GM23338 (cell line): Measurements from ENCODE around the gene GIGYF2. TPM values are rescaled to one million over a fixed set of nuclear protein-coding genes. Genes with fewer than 3 reads are reported as not detected.

Experiments used
- EZH2 ChIP-seq: fragments of 200-600 bp; sonication (generic); IDR thresholded peaks from one replicate; pipeline ENCODE4 v1.8.0; 2017; ENCODE audit warnings: antibody characterized with exemption, mild to moderate bottlenecking, low read depth; ENCODE audit not compliant: unreplicated experiment
- REST ChIP-seq: IDR thresholded peaks from one replicate; pipeline ENCODE4 v1.6.1; 2018; ENCODE audit warnings: antibody characterized with exemption; ENCODE audit not compliant: unreplicated experiment
- ZNF331 ChIP-seq: fragments of 250-450 bp; sonication (Bioruptor Pico); IDR thresholded peaks from 2 replicates; pipeline ENCODE4 v1.5.0; 2020; ENCODE audit warnings: low read depth, mild to moderate bottlenecking, moderate library complexity
- polyA plus RNA-seq: library from polyadenylated mRNA; unstranded; fragments of >200 nt; fragmentation: Nextera tagmentation; extraction: Ambion mirVana; gene quantifications from 2 replicates; pipeline ENCODE4 v1.2.1, GENCODE V29; 2016
- total RNA-seq: library from RNA; depleted of rRNA; stranded (reverse); fragments of >200 nt; shearing (Covaris generic); gene quantifications from 2 replicates; pipeline ENCODE4 v1.2.3, GENCODE V29; 2014
- TF ChIP-seq, protein P1 (sequence below): fragments of 250-450 bp; sonication (Bioruptor Pico); IDR thresholded peaks from 2 replicates; pipeline ENCODE4 v1.5.0; 2020; ENCODE audit warnings: mild to moderate bottlenecking, moderate library complexity
- TF ChIP-seq, protein P2 (sequence below): IDR thresholded peaks from 2 replicates; pipeline ENCODE4 v1.6.1; 2016; ENCODE audit warnings: antibody characterized with exemption

GIGYF2 gene
- total and polyA plus RNA-seq, 2 experiments from 2014 or later = 48.9 to 104 TPM

DNA sequence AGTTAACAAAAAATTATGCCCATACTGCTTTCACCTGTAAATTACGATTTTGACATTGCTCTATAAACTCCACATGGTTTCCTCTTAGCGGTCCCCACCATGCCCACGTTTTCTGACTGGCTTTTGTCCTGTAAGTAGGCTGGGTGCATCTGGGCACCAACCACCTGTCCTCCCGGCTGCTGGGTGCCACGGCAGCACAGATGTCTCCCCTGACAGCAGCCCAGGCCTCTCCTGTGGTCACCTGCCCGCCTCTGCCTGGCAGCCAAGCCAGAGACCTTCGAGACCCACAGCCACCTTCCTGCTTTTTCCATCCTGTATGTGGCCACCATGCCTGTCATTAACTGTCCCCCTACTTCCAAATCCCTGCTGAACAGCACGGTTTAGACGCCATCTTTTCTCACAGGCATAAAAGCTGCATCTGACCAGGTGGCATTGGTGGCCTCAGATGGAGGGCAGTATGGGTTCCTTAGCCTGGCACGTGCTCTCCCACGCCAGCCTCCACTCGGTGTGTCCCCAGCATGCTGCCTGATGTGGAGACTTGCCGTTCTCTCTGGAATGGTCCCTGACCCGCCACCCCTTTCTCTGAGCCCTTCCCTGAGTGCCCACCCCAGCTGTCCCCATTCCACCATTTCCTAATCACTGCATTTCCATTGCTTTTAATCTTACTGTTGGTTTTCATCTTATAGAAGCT, 191.9 kb downstream of the GIGYF2 start (continued):
- TF ChIP-seq, protein P1, sequence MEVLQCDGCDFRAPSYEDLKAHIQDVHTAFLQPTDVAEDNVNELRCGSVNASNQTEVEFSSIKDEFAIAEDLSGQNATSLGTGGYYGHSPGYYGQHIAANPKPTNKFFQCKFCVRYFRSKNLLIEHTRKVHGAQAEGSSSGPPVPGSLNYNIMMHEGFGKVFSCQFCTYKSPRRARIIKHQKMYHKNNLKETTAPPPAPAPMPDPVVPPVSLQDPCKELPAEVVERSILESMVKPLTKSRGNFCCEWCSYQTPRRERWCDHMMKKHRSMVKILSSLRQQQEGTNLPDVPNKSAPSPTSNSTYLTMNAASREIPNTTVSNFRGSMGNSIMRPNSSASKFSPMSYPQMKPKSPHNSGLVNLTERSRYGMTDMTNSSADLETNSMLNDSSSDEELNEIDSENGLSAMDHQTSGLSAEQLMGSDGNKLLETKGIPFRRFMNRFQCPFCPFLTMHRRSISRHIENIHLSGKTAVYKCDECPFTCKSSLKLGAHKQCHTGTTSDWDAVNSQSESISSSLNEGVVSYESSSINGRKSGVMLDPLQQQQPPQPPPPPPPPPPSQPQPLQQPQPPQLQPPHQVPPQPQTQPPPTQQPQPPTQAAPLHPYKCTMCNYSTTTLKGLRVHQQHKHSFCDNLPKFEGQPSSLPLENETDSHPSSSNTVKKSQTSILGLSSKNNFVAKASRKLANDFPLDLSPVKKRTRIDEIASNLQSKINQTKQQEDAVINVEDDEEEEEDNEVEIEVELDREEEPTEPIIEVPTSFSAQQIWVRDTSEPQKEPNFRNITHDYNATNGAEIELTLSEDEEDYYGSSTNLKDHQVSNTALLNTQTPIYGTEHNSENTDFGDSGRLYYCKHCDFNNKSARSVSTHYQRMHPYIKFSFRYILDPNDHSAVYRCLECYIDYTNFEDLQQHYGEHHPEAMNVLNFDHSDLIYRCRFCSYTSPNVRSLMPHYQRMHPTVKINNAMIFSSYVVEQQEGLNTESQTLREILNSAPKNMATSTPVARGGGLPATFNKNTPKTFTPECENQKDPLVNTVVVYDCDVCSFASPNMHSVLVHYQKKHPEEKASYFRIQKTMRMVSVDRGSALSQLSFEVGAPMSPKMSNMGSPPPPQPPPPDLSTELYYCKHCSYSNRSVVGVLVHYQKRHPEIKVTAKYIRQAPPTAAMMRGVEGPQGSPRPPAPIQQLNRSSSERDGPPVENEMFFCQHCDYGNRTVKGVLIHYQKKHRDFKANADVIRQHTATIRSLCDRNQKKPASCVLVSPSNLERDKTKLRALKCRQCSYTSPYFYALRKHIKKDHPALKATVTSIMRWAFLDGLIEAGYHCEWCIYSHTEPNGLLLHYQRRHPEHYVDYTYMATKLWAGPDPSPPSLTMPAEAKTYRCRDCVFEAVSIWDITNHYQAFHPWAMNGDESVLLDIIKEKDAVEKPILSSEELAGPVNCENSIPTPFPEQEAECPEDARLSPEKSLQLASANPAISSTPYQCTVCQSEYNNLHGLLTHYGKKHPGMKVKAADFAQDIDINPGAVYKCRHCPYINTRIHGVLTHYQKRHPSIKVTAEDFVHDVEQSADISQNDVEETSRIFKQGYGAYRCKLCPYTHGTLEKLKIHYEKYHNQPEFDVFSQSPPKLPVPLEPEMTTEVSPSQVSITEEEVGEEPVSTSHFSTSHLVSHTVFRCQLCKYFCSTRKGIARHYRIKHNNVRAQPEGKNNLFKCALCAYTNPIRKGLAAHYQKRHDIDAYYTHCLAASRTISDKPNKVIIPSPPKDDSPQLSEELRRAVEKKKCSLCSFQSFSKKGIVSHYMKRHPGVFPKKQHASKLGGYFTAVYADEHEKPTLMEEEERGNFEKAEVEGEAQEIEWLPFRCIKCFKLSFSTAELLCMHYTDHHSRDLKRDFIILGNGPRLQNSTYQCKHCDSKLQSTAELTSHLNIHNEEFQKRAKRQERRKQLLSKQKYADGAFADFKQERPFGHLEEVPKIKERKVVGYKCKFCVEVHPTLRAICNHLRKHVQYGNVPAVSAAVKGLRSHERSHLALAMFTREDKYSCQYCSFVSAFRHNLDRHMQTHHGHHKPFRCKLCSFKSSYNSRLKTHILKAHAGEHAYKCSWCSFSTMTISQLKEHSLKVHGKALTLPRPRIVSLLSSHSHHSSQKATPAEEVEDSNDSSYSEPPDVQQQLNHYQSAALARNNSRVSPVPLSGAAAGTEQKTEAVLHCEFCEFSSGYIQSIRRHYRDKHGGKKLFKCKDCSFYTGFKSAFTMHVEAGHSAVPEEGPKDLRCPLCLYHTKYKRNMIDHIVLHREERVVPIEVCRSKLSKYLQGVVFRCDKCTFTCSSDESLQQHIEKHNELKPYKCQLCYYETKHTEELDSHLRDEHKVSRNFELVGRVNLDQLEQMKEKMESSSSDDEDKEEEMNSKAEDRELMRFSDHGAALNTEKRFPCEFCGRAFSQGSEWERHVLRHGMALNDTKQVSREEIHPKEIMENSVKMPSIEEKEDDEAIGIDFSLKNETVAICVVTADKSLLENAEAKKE (CRISPR knock-in tag) = no peak
- TF ChIP-seq, protein P2, sequence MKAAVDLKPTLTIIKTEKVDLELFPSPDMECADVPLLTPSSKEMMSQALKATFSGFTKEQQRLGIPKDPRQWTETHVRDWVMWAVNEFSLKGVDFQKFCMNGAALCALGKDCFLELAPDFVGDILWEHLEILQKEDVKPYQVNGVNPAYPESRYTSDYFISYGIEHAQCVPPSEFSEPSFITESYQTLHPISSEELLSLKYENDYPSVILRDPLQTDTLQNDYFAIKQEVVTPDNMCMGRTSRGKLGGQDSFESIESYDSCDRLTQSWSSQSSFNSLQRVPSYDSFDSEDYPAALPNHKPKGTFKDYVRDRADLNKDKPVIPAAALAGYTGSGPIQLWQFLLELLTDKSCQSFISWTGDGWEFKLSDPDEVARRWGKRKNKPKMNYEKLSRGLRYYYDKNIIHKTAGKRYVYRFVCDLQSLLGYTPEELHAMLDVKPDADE = no peak
- no peak for TF ChIP-seq REST
- no peak for TF ChIP-seq ZNF331
- TF ChIP-seq EZH2 = no peak
